Esophagus muscularis mucosa (tissue), 3 donors: ENCODE data around the gene KCNQ1.

ENCODE experiments used
- CTCF ChIP-seq, 3 experiments: fragments of 200-600 bp in 2 of 3; fragments of 450-650 bp in 1 of 3; sonication (generic) in 2 of 3; IDR thresholded peaks; one replicate each; pipeline ENCODE4 v1.5.1; 2017 to 2019; ENCODE audit warnings: antibody characterized with exemption in 3 of 3, mild to moderate bottlenecking in 2 of 3, moderate library complexity in 1 of 3
- POLR2A ChIP-seq: fragments of 450-650 bp; IDR thresholded peaks from one replicate; pipeline ENCODE4 v1.6.1; 2017; ENCODE audit warnings: antibody characterized with exemption, moderate library complexity, mild to moderate bottlenecking, low read depth
- POLR2AphosphoS5 ChIP-seq, 2 donors: sonication (generic); formaldehyde crosslinking; IDR thresholded peaks; one replicate each; pipeline ENCODE4 v1.6.1; 2017; ENCODE audit warnings: antibody characterized with exemption in 2 of 2

DNA sequence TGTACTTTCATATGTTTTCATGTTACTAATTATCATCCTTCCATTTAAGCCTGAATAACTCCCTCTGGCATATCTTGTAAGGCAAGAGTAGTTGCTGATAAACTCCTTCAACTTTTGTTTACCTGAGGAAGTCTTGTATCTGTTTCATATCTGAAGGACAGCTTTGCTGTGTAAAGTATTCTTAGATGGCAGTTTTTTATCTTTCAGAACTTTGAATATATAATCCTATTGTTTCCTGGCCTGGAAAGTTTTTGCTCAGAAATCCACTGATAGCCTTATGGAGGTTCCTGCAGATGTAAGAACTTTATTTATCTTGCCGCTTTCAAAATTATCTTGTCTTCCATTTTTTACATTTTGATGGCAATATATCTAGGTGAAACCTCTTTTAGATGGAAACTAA lies 185.9 kb downstream of the KCNQ1 start:
- no peak for TF ChIP-seq CTCF (IDR thresholded peaks at IDR 0.05)
- no peak for TF ChIP-seq POLR2A
- TF ChIP-seq POLR2AphosphoS5 (IDR thresholded peaks at IDR 0.05): no peak
